Fibroblast of lung (primary cell): ENCODE measurements around the gene AP2A2. TPM values are rescaled to one million over a fixed set of nuclear protein-coding genes. Genes with fewer than 3 reads are reported as not detected.

Experiments
- DNase-seq, 2 donors: peaks; one replicate each; pipeline versions ENCODE4 v3.0.0 to v3.0.0-alpha.2; 2010; ENCODE audit warnings: low read depth in 2 of 2
- H2AFZ ChIP-seq: 2 replicates; pipeline ENCODE4 v1.5.1; 2012; ENCODE audit warnings: low read length, control low read depth, inconsistent platforms
- H3K27ac ChIP-seq: 2 replicates; pipeline ENCODE4 v1.5.1; 2011; ENCODE audit warnings: low read length, control low read depth; ENCODE audit not compliant: insufficient read depth
- H3K27me3 ChIP-seq: 2 replicates; pipeline ENCODE4 v1.5.1; 2011; ENCODE audit warnings: mild to moderate bottlenecking, low read length; ENCODE audit not compliant: control insufficient read depth, insufficient read depth
- H3K36me3 ChIP-seq: 2 replicates; pipeline ENCODE4 v1.5.1; 2011; ENCODE audit warnings: low read length; ENCODE audit not compliant: control insufficient read depth, insufficient read depth
- H3K4me1 ChIP-seq: 2 replicates; pipeline ENCODE4 v1.5.1; 2011; ENCODE audit warnings: low read length; ENCODE audit not compliant: control insufficient read depth, insufficient read depth; ENCODE audit errors: extremely low read depth
- H3K4me2 ChIP-seq: 2 replicates; pipeline ENCODE4 v1.5.1; 2011; ENCODE audit warnings: low read length, control low read depth; ENCODE audit not compliant: insufficient read depth; ENCODE audit errors: extremely low read depth
- H3K4me3 ChIP-seq, 4 experiments: fragments of 200-600 bp in 1 of 4; sonication (generic) in 1 of 4; replicated peaks in 1 of 4; 2 replicates each; pipeline ENCODE4 v1.5.1; 2011 to 2016; ENCODE audit warnings: low read length in 4 of 4, low read depth in 3 of 4, mild to moderate bottlenecking in 3 of 4, control low read depth in 2 of 4, inconsistent platforms in 1 of 4, mixed read lengths in 1 of 4; ENCODE audit not compliant: insufficient read depth in 1 of 4; ENCODE audit errors: control extremely low read depth in 1 of 4
- H3K79me2 ChIP-seq: 2 replicates; pipeline ENCODE4 v1.5.1; 2012; ENCODE audit warnings: mild to moderate bottlenecking, low read length, inconsistent platforms; ENCODE audit not compliant: control insufficient read depth, insufficient read depth
- H3K9ac ChIP-seq: 2 replicates; pipeline ENCODE4 v1.5.1; 2011; ENCODE audit warnings: mild to moderate bottlenecking, low read length, control low read depth; ENCODE audit not compliant: insufficient read depth
- H3K9me3 ChIP-seq: 2 replicates; pipeline ENCODE4 v1.5.1; 2012; ENCODE audit warnings: low read depth, low read length; ENCODE audit not compliant: control insufficient read depth, insufficient read depth
- H4K20me1 ChIP-seq: 2 replicates; pipeline ENCODE4 v1.5.1; 2011; ENCODE audit warnings: low read length; ENCODE audit not compliant: control insufficient read depth, insufficient read depth; ENCODE audit errors: extremely low read depth
- EZH2 ChIP-seq: IDR thresholded peaks from 2 replicates; pipeline ENCODE4 v1.5.1; 2012; ENCODE audit warnings: low read length, control low read depth, mild to moderate bottlenecking; ENCODE audit errors: missing control alignments
- polyA plus RNA-seq, 2 donors: library from polyadenylated mRNA; depleted of rRNA in 1 of 2; stranded (reverse) in 1 of 2; unstranded in 1 of 2; fragments of >200 nt; gene quantifications; 2 replicates each; pipeline ENCODE4 v1.2.1, GENCODE V29; 2011 to 2012; ENCODE audit warnings: missing spikeins in 1 of 2
- total RNA-seq: library from RNA; depleted of rRNA; stranded (reverse); fragments of >200 nt; gene quantifications from 2 replicates; pipeline ENCODE4 v1.2.1, GENCODE V29; 2014
- TF ChIP-seq, protein P1 (sequence below), 2 donors: IDR thresholded peaks in 1 of 2; conservative IDR thresholded peaks in 1 of 2; 1 replicate in 1 of 2; 2 replicates in 1 of 2; pipeline ENCODE4 v1.5.1; 2011 to 2012; ENCODE audit warnings: low read length in 2 of 2, control low read depth in 1 of 2, inconsistent platforms in 1 of 2, low read depth in 1 of 2, mild to moderate bottlenecking in 1 of 2

AP2A2 gene
- total and polyA plus RNA-seq, 2 donors (not counting 1 experiment from before 2014, with no cell fraction given): 21.6 to 46.1 TPM

DNA sequence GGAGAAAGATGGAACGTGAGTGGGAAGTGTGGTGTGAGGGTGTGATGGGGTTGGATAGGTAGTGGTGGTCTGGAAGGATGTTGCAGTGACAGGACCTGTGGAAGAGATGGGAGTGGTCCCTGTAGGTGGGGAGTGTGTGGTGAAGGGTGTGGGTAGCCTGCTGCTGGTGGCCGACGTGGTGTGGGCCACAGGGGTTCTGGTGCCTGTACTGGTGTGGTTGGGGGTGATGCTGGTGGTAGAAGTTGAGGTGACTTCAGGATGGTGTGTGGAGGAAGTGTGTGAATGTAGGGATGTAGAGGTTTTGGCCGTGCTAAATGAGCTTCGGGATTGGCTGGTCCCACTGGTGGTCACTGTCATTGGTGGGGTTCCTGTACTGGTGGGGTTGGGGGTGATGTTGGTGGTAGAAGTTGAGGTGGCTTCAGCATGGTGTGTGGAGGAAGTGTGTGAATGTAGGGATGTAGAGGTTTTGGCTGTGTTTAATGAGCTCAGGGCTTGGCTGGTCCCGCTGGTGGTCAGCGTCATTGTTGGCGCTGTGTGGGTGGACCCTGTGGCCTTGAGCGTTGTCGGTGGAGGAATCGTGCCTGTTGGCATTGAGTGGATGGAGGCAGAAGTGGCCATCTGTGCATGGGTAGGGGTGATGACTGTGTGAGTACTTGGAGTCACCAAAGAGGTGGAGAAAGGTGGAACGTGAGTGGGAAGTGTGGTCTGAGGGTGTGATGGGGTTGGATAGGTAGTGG lies 91.8 kb downstream of the AP2A2 start:
- Histone ChIP-seq H3K27me3 (no peaks in the 10 kb centered on the region), H3K4me3 (no peak overlapping the region), H3K9me3 (no peaks in the 10 kb centered on the region), H2AFZ (no peak overlapping the region), H3K36me3 (no peaks in the 10 kb centered on the region), H3K9ac (no peak overlapping the region), H3K79me2 (no peaks in the 10 kb centered on the region), H4K20me1 (no peaks in the 10 kb centered on the region), H3K4me1 (no peaks in the 10 kb centered on the region), H3K4me2 (no peak overlapping the region), H3K27ac (no peak overlapping the region)
- DNase-seq: peak in 1 of 2 donors; percentile 10
- TF ChIP-seq, protein P1, sequence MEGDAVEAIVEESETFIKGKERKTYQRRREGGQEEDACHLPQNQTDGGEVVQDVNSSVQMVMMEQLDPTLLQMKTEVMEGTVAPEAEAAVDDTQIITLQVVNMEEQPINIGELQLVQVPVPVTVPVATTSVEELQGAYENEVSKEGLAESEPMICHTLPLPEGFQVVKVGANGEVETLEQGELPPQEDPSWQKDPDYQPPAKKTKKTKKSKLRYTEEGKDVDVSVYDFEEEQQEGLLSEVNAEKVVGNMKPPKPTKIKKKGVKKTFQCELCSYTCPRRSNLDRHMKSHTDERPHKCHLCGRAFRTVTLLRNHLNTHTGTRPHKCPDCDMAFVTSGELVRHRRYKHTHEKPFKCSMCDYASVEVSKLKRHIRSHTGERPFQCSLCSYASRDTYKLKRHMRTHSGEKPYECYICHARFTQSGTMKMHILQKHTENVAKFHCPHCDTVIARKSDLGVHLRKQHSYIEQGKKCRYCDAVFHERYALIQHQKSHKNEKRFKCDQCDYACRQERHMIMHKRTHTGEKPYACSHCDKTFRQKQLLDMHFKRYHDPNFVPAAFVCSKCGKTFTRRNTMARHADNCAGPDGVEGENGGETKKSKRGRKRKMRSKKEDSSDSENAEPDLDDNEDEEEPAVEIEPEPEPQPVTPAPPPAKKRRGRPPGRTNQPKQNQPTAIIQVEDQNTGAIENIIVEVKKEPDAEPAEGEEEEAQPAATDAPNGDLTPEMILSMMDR (conservative IDR thresholded peaks at IDR 0.05 in 1 of 2, IDR thresholded peaks at IDR 0.05 in 1 of 2; ENCODE audit: low read depth in 1 of 2, low read length in 2 of 2): no peak
- no peak for TF ChIP-seq EZH2

GRCh38 chr11:1018091-1018490 lies 92.4 kb downstream of the AP2A2 start:
- Histone ChIP-seq H3K9me3 (no peaks in the 10 kb centered on the region), H4K20me1 (no peaks in the 10 kb centered on the region), H3K36me3 (no peaks in the 10 kb centered on the region), H3K27ac (no peak overlapping the region), H2AFZ (no peak overlapping the region), H3K4me2 (no peak overlapping the region), H3K4me3 (no peak overlapping the region), H3K79me2 (no peaks in the 10 kb centered on the region), H3K4me1 (no peaks in the 10 kb centered on the region), H3K27me3 (no peaks in the 10 kb centered on the region), H3K9ac (no peak overlapping the region)
- TF ChIP-seq, protein P1 (conservative IDR thresholded peaks at IDR 0.05 in 1 of 2, IDR thresholded peaks at IDR 0.05 in 1 of 2; ENCODE audit: low read depth in 1 of 2, low read length in 2 of 2): no peak
- no peak for TF ChIP-seq EZH2
- no peak for DNase-seq

- Histone ChIP-seq H4K20me1 (no peaks in the 10 kb centered on the region), H3K4me2 (no peak overlapping the region), H3K79me2 (no peaks in the 10 kb centered on the region), H3K4me1 (no peaks in the 10 kb centered on the region), H3K36me3 (no peaks in the 10 kb centered on the region), H3K9me3 (no peaks in the 10 kb centered on the region), H3K27me3 (no peaks in the 10 kb centered on the region), H3K27ac (no peak overlapping the region), H2AFZ (no peak overlapping the region), H3K4me3 (no peak overlapping the region), H3K9ac (no peak overlapping the region)
- DNase-seq: no peak
- no peak for TF ChIP-seq EZH2
Measured at GRCh38 chr11:1019321-1019910, 93.7 kb downstream of the AP2A2 start.
